ENCODE data around the gene NPW.

The NPW gene

DNA sequence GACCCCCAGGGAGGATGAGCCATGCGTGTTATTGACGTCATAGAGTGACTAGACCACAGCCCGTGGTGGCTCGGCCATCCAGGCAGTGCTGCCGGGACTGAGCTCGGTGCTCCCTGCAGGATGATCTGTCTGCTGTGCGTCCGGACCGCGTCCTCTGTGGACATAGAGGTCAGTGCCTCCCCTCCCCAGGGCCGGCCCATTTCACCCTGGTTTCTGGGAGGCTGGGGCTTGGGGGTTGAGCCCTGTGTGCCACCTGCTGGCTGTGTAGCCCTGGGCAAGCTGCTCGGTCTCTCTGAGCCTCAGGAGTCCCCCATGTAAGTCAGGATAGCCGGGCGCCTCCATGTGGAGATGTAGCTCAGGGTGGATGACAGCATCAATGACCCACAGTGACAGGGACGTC is 36.5 kb downstream of the NPW start:
- no peak for DNase-seq

DNA sequence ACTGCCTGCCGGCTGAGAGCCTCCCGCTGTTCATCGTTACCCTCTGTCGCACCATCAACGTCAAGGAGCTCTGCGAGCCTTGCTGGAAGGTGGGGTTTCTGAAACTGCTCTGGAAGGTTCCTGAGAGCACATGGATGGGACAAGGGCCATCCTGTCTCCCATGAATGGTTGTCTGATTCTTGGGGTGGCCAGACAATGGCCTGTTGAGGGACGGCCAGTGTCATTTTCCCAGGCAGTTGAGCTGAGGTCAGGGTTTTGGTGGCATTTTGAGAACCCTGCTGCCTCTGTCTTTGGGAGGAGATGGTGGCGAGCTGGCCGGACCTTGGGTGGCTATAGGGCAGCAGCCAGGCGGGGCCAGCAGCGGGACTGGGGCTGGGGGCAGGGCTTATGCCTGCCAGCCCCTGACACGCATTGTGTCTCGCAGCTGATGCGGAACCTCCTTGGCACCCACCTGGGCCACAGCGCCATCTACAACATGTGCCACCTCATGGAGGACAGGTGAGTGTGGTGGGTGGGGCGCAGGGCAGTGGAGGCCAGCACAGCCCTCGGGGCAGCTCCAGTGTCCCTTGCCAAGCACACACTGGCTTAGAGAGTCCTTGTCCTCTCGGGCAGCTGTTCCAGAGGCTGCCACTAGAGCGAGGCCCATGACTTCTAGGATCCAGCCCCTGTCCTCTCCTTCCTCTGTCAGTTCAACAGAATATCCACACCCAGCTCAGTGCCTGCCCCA is 37.3 kb downstream of the NPW start:
- no peak for DNase-seq

- DNase-seq = no peak
Measured at GRCh38 chr16:2057438-2057837, 37.9 kb downstream of the NPW start.

DNA sequence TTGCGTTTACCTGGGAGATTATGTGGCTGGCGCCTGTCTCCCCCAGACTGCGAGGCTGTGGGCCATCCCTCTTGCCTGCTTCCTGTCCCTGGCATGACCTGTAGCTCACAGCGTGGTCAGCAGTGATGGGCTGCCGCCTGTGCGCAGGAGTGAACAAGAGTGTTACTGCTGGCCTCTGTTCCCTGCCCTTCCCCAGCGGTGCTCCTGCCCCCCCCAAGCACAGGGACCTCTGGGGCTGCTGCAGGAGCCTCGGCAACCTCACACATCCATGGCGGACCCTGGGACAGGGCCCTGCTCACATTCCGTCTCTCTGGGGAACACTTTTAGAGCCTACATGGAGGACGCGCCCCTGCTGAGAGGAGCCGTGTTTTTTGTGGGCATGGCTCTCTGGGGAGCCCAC is 38.8 kb downstream of the NPW start:
- DNase-seq = no peak

- no peak for DNase-seq
Measured at GRCh38 chr16:2058872-2059271, 39.3 kb downstream of the NPW start.

DNA sequence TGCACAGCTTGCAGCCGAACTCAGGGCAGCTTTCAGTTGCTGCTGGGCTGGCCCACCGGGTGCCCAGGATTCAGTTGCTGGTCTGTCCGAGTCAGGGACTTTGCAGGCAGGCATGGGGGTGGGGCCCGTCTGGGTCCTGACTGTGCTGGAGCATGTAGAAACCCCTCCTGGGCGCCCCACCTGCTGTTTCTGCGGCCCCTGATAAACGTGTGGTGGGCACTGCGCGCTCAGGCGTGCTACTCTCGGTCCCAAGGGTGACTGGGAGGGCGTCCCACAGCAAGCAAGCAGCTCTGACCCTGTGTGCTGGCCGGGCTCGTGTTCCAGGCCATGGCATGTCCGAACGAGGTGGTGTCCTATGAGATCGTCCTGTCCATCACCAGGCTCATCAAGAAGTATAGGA is 40.8 kb downstream of the NPW start:
- no peak for DNase-seq

DNA sequence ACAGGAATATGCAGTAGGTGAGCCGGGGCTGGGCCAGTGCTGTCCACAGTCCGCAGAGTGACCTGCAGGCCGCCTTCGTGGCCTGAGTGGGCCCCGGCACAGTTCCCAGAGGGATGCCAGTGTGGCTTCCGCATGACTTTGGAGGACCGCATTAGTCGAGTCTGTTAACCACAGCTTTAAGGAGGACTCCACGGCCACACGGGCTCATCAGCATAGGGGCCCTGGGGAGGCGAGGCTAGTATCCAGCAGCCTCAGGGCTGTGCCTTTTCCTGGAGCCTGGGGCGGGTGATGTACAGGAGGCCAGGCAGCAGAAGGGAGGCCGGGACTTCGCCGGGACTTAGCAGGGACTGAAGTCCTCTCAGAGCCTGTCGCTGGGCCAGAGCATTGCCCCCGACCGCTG is 41.4 kb downstream of the NPW start:
- no peak for DNase-seq

DNA sequence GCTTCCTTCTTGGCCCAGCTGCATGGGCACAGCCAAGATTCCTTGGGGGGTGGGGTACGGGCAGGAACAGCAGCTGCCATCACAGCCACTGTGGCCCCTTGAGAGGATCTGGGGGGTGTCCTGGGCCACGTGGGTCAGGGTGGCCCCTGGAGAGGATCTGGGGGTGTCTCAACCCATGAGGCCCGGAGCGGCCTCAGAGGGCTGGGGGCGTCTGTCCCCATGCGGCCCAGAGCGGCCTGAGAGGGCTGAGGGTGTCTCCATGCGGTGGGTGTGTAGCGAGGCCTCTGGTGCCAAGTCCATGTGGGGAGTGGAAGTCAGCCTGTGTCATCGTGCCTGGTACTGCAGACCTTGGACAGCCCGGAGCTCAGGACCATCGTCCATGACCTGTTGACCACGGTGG is 41.9 kb downstream of the NPW start:
- DNase-seq = no peak

DNA sequence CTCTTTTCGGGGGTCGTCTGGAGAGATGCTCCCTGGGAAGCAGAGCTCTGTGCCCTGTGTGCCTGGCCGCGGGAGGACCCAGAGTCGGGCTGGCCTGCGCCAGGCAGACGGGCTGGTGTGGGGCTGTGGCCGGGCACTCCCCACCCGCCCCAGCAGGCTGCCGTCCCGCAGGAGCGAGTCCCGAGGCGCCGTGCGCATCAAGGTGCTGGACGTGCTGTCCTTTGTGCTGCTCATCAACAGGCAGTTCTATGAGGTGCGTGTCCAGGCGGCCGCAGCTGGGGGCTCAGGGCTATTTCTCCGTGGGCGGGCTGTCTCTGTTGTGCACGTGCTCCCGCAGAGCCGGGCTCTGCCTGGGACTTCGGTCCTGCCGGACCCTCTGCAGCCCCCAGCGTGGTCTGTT is 43.2 kb downstream of the NPW start:
- no peak for DNase-seq

GRCh38 chr16:2063861-2064260 is 44.3 kb downstream of the NPW start:
- no peak for DNase-seq

DNA sequence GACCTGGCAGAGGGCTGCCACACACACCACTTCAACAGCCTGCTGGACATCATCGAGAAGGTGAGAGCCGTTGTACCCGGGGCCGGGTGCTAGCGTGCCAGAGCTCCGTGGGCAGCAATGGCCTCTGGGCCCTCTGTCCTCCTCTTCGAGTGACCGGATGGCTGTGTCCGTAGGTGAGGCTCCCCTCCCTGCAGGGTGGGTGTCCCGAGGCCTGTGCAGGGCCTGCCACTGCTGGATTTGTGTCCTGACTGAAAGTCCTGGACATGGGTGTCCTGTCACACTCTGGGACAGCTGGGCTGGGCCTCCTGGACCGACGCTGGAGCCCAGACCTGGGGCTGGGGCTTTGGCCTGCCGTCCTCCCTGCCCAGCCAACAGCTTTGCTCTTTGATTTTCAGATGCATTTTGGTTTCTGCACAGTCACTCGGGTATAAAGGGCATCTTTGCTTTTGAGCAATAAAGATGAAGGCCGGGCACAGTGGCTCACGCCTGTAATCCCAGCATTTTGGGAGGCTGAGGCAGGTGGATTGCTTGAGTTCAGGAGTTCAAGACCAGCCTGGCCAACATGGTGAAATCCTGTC is 44.9 kb downstream of the NPW start:
- DNase-seq = no peak

DNA sequence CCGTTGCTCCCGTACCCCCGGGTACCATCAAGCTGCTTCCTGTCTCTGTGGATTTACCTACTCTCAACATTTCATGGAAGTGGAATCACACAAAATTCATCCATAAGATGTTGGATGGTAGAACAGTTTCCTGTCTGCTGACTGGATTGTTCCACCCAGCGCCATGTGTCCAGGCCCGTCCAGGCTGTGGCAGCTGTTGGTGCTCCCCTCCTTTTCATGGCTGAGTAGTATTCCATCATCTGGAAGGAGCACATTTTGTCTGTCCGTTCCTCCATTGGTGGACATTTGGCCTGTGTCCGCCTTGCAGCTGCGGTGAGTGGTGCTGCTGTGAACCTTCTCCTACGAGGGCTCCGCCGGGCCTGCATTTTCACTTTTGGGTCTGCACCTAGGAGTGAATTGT is 46.6 kb downstream of the NPW start:
- DNase-seq = no peak
